ENCODE data around the gene SMARCA4. TPM values are rescaled to one million over a fixed set of nuclear protein-coding genes. Genes with fewer than 3 reads are reported as not detected.

The SMARCA4 gene
- total RNA-seq, 2 experiments from 2014 or later: 97.0 to 98.7 TPM

DNA sequence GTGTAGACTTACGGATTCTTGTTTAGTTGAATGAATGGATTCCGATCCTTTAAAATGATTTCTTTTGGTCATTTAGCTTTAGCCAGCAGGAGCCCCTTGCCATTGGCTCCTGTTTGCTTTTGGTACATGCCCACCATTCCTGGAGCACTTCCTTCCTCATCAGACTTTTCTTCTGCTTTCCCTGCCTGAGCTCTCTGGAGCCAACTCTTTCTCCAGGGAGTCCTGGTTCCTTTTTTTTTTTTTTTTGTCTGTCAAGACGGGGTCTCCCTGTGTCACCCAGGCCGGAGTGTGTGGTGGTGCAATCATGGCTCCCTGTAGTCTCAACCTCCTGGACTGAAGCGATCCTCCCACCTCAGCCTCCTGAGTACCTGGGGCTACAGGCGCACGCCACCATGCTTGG, 37.8 kb downstream of the SMARCA4 start:
- ATAC-seq (no peak), DNase-seq (no peak)
- intact Hi-C loops (cut with micrococcal nuclease): loop anchor here (10.0 kb wide), 1 partner anchor 54 kb away; no protein-coding TSS in a partner anchor
- Mint-ChIP-seq H3K36me3 (ENCODE audit: low read depth) (peaks cover 32% of the 10 kb centered on the region), H3K27me3 (no peaks in the 10 kb centered on the region), H3K4me1 (ENCODE audit: low read depth) (no peaks in the 10 kb centered on the region), H3K9me3 (no peaks in the 10 kb centered on the region), H3K4me3 (no peak overlapping the region), H3K27ac (no peak overlapping the region)
- CTCF ChIA-PET: no interaction called here
- POLR2A ChIA-PET: no interaction called here
- TF ChIP-seq, protein P1, sequence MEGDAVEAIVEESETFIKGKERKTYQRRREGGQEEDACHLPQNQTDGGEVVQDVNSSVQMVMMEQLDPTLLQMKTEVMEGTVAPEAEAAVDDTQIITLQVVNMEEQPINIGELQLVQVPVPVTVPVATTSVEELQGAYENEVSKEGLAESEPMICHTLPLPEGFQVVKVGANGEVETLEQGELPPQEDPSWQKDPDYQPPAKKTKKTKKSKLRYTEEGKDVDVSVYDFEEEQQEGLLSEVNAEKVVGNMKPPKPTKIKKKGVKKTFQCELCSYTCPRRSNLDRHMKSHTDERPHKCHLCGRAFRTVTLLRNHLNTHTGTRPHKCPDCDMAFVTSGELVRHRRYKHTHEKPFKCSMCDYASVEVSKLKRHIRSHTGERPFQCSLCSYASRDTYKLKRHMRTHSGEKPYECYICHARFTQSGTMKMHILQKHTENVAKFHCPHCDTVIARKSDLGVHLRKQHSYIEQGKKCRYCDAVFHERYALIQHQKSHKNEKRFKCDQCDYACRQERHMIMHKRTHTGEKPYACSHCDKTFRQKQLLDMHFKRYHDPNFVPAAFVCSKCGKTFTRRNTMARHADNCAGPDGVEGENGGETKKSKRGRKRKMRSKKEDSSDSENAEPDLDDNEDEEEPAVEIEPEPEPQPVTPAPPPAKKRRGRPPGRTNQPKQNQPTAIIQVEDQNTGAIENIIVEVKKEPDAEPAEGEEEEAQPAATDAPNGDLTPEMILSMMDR (IDR thresholded peaks at IDR 0.05): no peak

DNA sequence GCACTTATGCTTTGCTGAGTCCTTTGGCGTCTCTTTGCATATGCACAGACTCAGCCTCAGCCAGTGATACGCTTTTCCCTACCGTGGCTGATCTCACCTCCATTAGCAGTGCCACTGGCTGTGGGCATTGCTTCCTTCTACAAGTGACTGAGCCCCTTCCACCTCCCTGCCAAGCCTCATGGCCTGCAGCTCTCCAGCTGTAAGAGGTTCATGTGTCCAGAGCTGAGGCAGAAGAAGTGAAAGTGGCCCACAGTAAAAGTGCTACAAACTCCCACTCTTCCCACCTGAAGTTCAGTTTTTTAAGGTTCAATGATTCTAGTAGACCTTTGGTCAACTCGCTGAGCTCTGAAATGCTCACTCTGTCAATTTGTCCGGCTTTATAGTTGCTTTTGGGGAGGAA, 44.7 kb downstream of the SMARCA4 start:
- TF ChIP-seq, protein P1 (IDR thresholded peaks at IDR 0.05): no peak
- no peak for ATAC-seq
- H3K36me3 Mint-ChIP-seq (ENCODE audit: low read depth): peaks cover 39% of the 10 kb centered on the region
- H3K9me3 Mint-ChIP-seq: no peaks in the 10 kb centered on the region
- H3K27ac Mint-ChIP-seq: no peak overlapping the region
- POLR2A ChIA-PET: no interaction called here
- no peaks in the 10 kb centered on the region for H3K27me3 Mint-ChIP-seq
- DNase-seq: no peak
- H3K4me1 Mint-ChIP-seq (ENCODE audit: low read depth): no peaks in the 10 kb centered on the region
- intact Hi-C loops (cut with micrococcal nuclease): no loop called here
- H3K4me3 Mint-ChIP-seq: no peak overlapping the region
- CTCF ChIA-PET: interaction anchor here (0.7 to 1.7 kb wide), 2 partner anchors 64 to 69 kb away, joined by 3 to 10 read pairs; no protein-coding TSS in a partner anchor

- H3K27me3 Mint-ChIP-seq: no peaks in the 10 kb centered on the region
- no peak overlapping the region for H3K27ac Mint-ChIP-seq
- peaks cover 48% of the 10 kb centered on the region for H3K36me3 Mint-ChIP-seq (ENCODE audit: low read depth)
- ATAC-seq: no peak
- no peaks in the 10 kb centered on the region for H3K4me1 Mint-ChIP-seq (ENCODE audit: low read depth)
- CTCF ChIA-PET: interaction anchor here (0.8 to 1.3 kb wide), 2 partner anchors 71 to 136 kb away, joined by 3 read pairs; no protein-coding TSS in a partner anchor
- no peak overlapping the region for H3K4me3 Mint-ChIP-seq
- TF ChIP-seq, protein P1 (IDR thresholded peaks at IDR 0.05): no peak
- no peak for DNase-seq
- POLR2A ChIA-PET: no interaction called here
- intact Hi-C loops (cut with micrococcal nuclease): no loop called here
- H3K9me3 Mint-ChIP-seq: no peaks in the 10 kb centered on the region
These were observed 46.6 kb downstream of the SMARCA4 start for GRCh38 chr19:11007385-11007784.

DNA sequence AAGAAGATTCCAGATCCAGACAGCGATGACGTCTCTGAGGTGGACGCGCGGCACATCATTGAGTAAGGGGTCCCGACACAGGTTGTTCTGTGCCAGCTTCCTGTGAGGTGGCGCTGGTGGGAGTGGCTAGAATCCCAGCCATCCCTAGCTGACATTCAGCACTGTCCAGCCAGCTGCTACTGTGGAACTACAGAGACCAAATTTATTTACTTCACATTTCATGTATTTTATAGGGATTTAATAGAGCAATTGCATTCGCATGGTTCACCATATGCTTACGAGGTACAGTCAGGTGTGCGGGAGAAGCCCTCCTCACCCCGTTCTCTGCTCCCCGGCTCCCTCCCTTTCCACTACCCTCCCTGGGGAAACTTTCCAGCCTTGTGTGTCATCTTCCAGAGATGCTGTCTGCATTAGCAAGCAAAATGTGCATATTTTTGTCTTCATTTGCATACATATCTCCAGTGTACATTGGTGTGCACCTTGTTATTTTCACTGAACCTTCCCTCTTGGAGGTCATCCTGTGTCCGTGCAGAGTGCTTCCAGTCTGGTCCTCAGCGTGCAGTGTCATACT, 47.2 kb downstream of the SMARCA4 start:
- ATAC-seq (no peak), DNase-seq (no peak)
- no peaks in the 10 kb centered on the region for H3K27me3 Mint-ChIP-seq
- TF ChIP-seq, protein P1 (IDR thresholded peaks at IDR 0.05): no peak
- H3K4me3 Mint-ChIP-seq: no peak overlapping the region
- ChIA-PET CTCF (interaction anchor here (0.8 to 1.3 kb wide), 2 partner anchors 72 to 137 kb away, joined by 3 read pairs; no protein-coding TSS in a partner anchor), POLR2A (no interaction called here)
- H3K27ac Mint-ChIP-seq: no peak overlapping the region
- intact Hi-C loops (cut with micrococcal nuclease): no loop called here
- no peaks in the 10 kb centered on the region for H3K9me3 Mint-ChIP-seq
- H3K4me1 Mint-ChIP-seq (ENCODE audit: low read depth): no peaks in the 10 kb centered on the region
- peaks cover 54% of the 10 kb centered on the region for H3K36me3 Mint-ChIP-seq (ENCODE audit: low read depth)

- no peaks in the 10 kb centered on the region for H3K27me3 Mint-ChIP-seq
- DNase-seq (no peak), ATAC-seq (no peak)
- no peaks in the 10 kb centered on the region for H3K9me3 Mint-ChIP-seq
- H3K27ac Mint-ChIP-seq: no peak overlapping the region
- peaks cover 46% of the 10 kb centered on the region for H3K36me3 Mint-ChIP-seq (ENCODE audit: low read depth)
- no peak overlapping the region for H3K4me3 Mint-ChIP-seq
- intact Hi-C loops (cut with micrococcal nuclease): loop anchor here (10.0 kb wide), 1 partner anchor 75 kb away; no protein-coding TSS in a partner anchor
- no peaks in the 10 kb centered on the region for H3K4me1 Mint-ChIP-seq (ENCODE audit: low read depth)
- ChIA-PET POLR2A (interaction anchor here (1.3 to 1.4 kb wide), 2 partner anchors 19 to 86 kb away, joined by 4 to 5 read pairs; no protein-coding TSS in a partner anchor), CTCF (interaction anchor here (2.0 to 3.1 kb wide), 4 partner anchors 26 to 116 kb away, joined by 7 to 12 read pairs (median 8); no protein-coding TSS in a partner anchor)
- TF ChIP-seq, protein P1 (IDR thresholded peaks at IDR 0.05): no peak
These were observed 49.2 kb downstream of the SMARCA4 start for GRCh38 chr19:11010041-11010440.

All from activated CD8-positive, alpha-beta T cell treated with anti-CD3 and anti-CD28 coated beads for 36 hours (primary cell).